ENCODE results near the gene USH2A. TPM values are rescaled to one million over a fixed set of nuclear protein-coding genes. Genes with fewer than 3 reads are reported as not detected.
A peak's percentile ranks its signal among the peaks of the same experiment; 100 is the strongest.
"Not testable (repeated sequence)": the region's sequence is repeated elsewhere in the genome, so short reads cannot be mapped to it uniquely, and the experiment has no call there.

Gene USH2A
- total RNA-seq, 1 donor from 2014 or later, result 2.2 TPM

GRCh38 chr1:216205176-216205575 lies 218.1 kb downstream of the USH2A start:
- no peak for DNase-seq (ENCODE audit: low spot score)

- no peak for DNase-seq (ENCODE audit: low spot score)
Observed at GRCh38 chr1:216201946-216202345, 221.3 kb downstream of the USH2A start.

- no peak for DNase-seq (ENCODE audit: low spot score)
Observed at GRCh38 chr1:216200941-216201340, 222.3 kb downstream of the USH2A start.

- DNase-seq (ENCODE audit: low spot score), result no peak
Observed at GRCh38 chr1:216194721-216195120, 228.5 kb downstream of the USH2A start.

- DNase-seq (ENCODE audit: low spot score), result no peak
Observed at GRCh38 chr1:216193839-216194443, 229.3 kb downstream of the USH2A start.

- no peak for DNase-seq (ENCODE audit: low spot score)
Observed at GRCh38 chr1:216190438-216190837, 232.8 kb downstream of the USH2A start.

- peak; percentile 7 for DNase-seq (ENCODE audit: low spot score)
Observed at GRCh38 chr1:216186816-216187215, 236.4 kb downstream of the USH2A start.

GRCh38 chr1:216186141-216186540 lies 237.1 kb downstream of the USH2A start:
- DNase-seq (ENCODE audit: low spot score), result no peak

GRCh38 chr1:216184126-216184680 lies 239.0 kb downstream of the USH2A start:
- DNase-seq (ENCODE audit: low spot score), result no peak

GRCh38 chr1:216183454-216183853 lies 239.8 kb downstream of the USH2A start:
- DNase-seq (ENCODE audit: low spot score), result no peak

- peak; percentile 16 for DNase-seq (ENCODE audit: low spot score)
Observed at GRCh38 chr1:216183007-216183406, 240.2 kb downstream of the USH2A start.

GRCh38 chr1:216181590-216181989 lies 241.7 kb downstream of the USH2A start:
- no peak for DNase-seq (ENCODE audit: low spot score)

- DNase-seq (ENCODE audit: low spot score), result peak; percentile 19
Observed at GRCh38 chr1:216178281-216178680, 245.0 kb downstream of the USH2A start.

GRCh38 chr1:216176970-216177369 lies 246.3 kb downstream of the USH2A start:
- no peak for DNase-seq (ENCODE audit: low spot score)

- DNase-seq (ENCODE audit: low spot score), result no peak
Observed at GRCh38 chr1:216175714-216176113, 247.5 kb downstream of the USH2A start.

GRCh38 chr1:216173376-216173995 lies 249.8 kb downstream of the USH2A start:
- DNase-seq (ENCODE audit: low spot score), result peak; percentile 38

GRCh38 chr1:216169351-216169750 lies 253.9 kb downstream of the USH2A start:
- DNase-seq (ENCODE audit: low spot score), result no peak

GRCh38 chr1:216168546-216168945 lies 254.7 kb downstream of the USH2A start:
- DNase-seq (ENCODE audit: low spot score), result no peak

- DNase-seq (ENCODE audit: low spot score), result no peak
Observed at GRCh38 chr1:216154063-216154462, 269.2 kb downstream of the USH2A start.

- no peak for DNase-seq (ENCODE audit: low spot score)
Observed at GRCh38 chr1:216153130-216153529, 270.1 kb downstream of the USH2A start.

- not testable (repeated sequence) for DNase-seq (ENCODE audit: low spot score)
Observed at GRCh38 chr1:216145451-216146018, 277.7 kb downstream of the USH2A start.

GRCh38 chr1:216144661-216145450 lies 278.4 kb downstream of the USH2A start:
- DNase-seq (ENCODE audit: low spot score), result no peak

Measured in umbilical cord (tissue), 2 donors.